HG03135 (cell line): ENCODE measurements around the gene SHC3.
"Not testable (repeated sequence)": the region's sequence is repeated elsewhere in the genome, so short reads cannot be mapped to it uniquely, and the experiment has no call there.

Source experiments
- ATAC-seq: cut with Tn5 transposase; IDR thresholded peaks from one replicate; pipeline ENCODE4 v1.9.1; 2021; ENCODE audit warnings: mild to moderate bottlenecking, moderate library complexity; ENCODE audit not compliant: unreplicated experiment

SHC3 gene

GRCh38 chr9:89177944-89178829, at the start of gene SHC3:
SHC3 (minus strand) TSS chr9:89178818; CDS start chr9:89178460, 358 bp downstream.
- ATAC-seq = no peak

GRCh38 chr9:89225991-89226471, 47.4 kb upstream of the SHC3 start:
- no peak for ATAC-seq

GRCh38 chr9:89225587-89225986, 47.0 kb upstream of the SHC3 start:
- no peak for ATAC-seq

GRCh38 chr9:89225036-89225435, 46.4 kb upstream of the SHC3 start:
- no peak for ATAC-seq

- ATAC-seq = no peak
Observed at GRCh38 chr9:89224633-89225032, 46.0 kb upstream of the SHC3 start.

- no peak for ATAC-seq
Observed at GRCh38 chr9:89223396-89223977, 44.9 kb upstream of the SHC3 start.

- no peak for ATAC-seq
Observed at GRCh38 chr9:89219637-89220036, 41.0 kb upstream of the SHC3 start.

GRCh38 chr9:89218040-89218928, 39.7 kb upstream of the SHC3 start:
- no peak for ATAC-seq

- ATAC-seq = no peak
Observed at GRCh38 chr9:89215342-89215741, 36.7 kb upstream of the SHC3 start.

GRCh38 chr9:89213396-89213880, 34.8 kb upstream of the SHC3 start:
- no peak for ATAC-seq

GRCh38 chr9:89212171-89212570, 33.6 kb upstream of the SHC3 start:
- no peak for ATAC-seq

- not testable (repeated sequence) for ATAC-seq
Observed at GRCh38 chr9:89209311-89209710, 30.7 kb upstream of the SHC3 start.

- ATAC-seq = no peak
Observed at GRCh38 chr9:89207026-89207425, 28.4 kb upstream of the SHC3 start.

GRCh38 chr9:89204801-89205200, 26.2 kb upstream of the SHC3 start:
- no peak for ATAC-seq

- ATAC-seq = no peak
Observed at GRCh38 chr9:89195131-89195797, 16.6 kb upstream of the SHC3 start.

- no peak for ATAC-seq
Observed at GRCh38 chr9:89194421-89195130, 16.0 kb upstream of the SHC3 start.

GRCh38 chr9:89191004-89191403, 12.4 kb upstream of the SHC3 start:
- no peak for ATAC-seq

- no peak for ATAC-seq
Observed at GRCh38 chr9:89189215-89189614, 10.6 kb upstream of the SHC3 start.

- no peak for ATAC-seq
Observed at GRCh38 chr9:89187950-89188349, 9.3 kb upstream of the SHC3 start.

- ATAC-seq = no peak
Observed at GRCh38 chr9:89187541-89187940, 8.9 kb upstream of the SHC3 start.
